Body of pancreas (tissue), 4 donors: ENCODE measurements around the gene TTC7B.

Source experiments
- POLR2A ChIP-seq, 3 donors: fragments of 450-650 bp; IDR thresholded peaks; one replicate each; pipeline ENCODE4 v1.6.1; 2016; ENCODE audit warnings: antibody characterized with exemption in 3 of 3, mild to moderate bottlenecking in 2 of 3
- TF ChIP-seq, protein P1 (sequence below), 7 experiments: fragments of 450-650 bp in 4 of 7; fragments of 200-600 bp in 3 of 7; sonication (generic) in 3 of 7; IDR thresholded peaks; one replicate each; pipeline ENCODE4 v1.5.1; 2016 to 2019; ENCODE audit warnings: antibody characterized with exemption in 7 of 7

DNA sequence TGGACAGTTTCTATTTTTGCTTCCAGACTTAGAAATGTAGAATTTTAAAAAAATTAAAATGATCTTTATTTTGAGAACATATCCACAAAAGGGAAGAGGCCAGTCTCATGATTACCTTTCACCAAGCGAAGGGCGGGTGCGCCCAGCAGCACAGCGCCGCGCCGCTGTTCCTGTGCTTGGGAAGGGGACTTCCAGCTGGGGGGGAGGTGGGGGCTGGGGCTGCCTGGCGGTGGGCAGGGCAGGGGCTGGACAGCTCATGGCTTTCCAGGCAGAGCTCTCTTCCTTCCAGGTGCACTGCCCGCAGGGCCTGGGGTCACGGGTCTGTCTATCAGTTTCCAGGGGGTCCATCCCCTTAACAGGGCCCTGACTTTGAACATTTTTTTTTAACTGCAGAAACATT, 199.9 kb downstream of the TTC7B start:
- TF ChIP-seq, protein P1, sequence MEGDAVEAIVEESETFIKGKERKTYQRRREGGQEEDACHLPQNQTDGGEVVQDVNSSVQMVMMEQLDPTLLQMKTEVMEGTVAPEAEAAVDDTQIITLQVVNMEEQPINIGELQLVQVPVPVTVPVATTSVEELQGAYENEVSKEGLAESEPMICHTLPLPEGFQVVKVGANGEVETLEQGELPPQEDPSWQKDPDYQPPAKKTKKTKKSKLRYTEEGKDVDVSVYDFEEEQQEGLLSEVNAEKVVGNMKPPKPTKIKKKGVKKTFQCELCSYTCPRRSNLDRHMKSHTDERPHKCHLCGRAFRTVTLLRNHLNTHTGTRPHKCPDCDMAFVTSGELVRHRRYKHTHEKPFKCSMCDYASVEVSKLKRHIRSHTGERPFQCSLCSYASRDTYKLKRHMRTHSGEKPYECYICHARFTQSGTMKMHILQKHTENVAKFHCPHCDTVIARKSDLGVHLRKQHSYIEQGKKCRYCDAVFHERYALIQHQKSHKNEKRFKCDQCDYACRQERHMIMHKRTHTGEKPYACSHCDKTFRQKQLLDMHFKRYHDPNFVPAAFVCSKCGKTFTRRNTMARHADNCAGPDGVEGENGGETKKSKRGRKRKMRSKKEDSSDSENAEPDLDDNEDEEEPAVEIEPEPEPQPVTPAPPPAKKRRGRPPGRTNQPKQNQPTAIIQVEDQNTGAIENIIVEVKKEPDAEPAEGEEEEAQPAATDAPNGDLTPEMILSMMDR (IDR thresholded peaks at IDR 0.05): no peak
- no peak for TF ChIP-seq POLR2A (IDR thresholded peaks at IDR 0.05)
